Measurements from ENCODE around the gene ARHGAP15.

Gene ARHGAP15

DNA sequence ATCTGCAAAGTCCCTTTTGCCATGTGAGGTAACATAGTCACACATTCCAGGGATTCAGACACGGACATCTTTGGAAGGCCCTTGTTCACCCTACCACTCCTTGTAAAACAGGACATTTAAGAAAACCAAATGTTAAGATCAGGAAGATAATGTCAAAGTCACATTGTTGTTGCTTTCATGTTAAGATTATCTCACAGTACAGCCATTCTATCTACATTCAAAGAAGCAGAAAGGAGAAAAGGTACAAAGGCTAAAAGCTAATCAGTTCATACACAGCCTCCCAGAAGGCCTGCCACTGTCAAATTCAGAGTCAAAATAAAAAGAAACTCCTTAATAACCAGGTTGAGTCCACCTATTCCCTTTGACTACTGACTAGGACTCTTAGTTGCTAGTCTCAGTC, 573.7 kb downstream of the ARHGAP15 start:
- no peak for DNase-seq

GRCh38 chr2:143704451-143705106, 575.4 kb downstream of the ARHGAP15 start:
- no peak for DNase-seq

DNA sequence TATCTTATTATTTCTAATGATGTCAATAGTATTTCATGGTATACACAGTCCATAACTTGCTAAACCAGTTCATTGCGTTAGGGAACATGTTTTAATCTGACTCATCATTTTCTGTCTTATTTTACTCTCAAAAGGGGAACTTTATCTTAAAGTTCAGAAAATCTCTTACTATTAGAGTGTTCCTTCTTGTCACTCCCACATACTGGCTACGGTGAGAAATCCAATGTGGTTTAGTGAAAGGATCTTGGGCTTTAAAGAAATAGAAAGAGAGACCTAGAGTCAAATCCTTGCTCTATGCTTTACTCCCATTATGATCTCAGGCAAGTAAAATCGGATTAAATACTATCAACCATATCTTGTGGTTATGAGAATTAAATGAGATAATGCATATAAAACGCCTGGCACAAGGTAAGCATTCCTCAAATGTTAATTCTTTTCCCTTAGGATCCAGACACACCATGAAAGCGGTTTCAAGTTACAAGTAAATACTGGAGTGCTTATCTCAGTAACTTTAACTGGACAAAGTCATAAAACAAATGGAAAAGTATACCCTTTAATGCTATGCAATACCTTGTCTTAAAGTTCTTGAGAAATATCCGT, 576.0 kb downstream of the ARHGAP15 start:
- DNase-seq: no peak

GRCh38 chr2:143706354-143706753, 577.1 kb downstream of the ARHGAP15 start:
- DNase-seq: no peak

DNA sequence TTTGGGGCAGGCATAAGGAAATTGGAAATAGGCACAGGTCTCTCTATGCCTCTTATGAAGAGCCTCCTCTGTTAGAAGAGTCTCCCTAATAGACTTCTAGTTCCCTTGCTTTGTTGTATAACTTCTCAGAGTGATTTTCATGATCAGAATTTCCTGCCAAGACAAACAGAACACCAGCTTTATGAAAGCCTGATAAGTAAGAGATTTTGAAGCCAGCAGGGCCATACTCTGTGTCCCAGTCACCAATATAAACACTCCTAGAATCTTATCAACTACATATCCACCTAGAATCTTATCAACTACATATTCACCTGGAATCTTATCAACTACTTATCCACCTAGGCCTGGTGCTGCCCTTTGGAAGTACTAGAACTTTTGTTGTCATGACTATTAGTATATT, 579.5 kb downstream of the ARHGAP15 start:
- DNase-seq: no peak

GRCh38 chr2:143710196-143710595, 581.0 kb downstream of the ARHGAP15 start:
- no peak for DNase-seq

GRCh38 chr2:143710879-143711278, 581.7 kb downstream of the ARHGAP15 start:
- DNase-seq: no peak

DNA sequence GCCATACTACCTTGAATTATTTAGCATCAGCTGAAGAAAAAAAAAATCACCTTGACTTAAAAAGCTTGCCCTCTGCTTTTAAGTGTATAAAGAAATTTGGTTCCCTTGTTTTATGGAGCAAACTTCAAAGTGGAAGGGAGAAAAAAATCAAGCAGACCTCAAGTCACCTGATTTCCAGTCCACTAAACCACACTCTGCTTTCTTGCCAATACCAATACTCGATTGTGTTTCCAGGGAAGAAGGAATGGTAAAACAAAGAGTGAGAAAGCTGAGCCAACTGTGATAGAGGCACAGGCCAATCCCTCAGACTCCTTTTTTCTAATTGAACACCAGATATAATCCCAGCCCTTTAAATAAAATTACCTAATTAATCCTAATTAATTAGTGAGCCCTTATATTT, 587.3 kb downstream of the ARHGAP15 start:
- no peak for DNase-seq

DNA sequence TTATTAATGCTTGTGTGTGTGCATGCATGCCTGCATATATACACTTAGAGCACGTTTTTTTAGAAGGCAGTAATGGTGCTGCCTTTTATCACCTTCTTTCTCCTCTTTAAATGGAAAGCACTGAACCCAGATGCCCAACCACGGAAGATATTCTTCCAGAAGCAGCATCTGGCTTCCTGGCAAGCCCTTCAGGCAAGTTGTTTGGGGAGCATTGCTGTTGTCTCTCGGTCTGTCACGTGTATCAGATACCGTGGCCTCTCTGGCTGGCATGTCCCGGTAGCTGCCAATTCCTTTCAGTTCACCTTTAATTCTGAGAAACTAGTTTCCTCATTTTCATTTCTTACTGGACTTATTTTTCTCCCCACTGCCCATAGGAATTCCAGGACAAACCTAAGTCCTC, 587.8 kb downstream of the ARHGAP15 start:
- DNase-seq: no peak

- DNase-seq: no peak
Observed at GRCh38 chr2:143717536-143718168, 588.4 kb downstream of the ARHGAP15 start.

DNA sequence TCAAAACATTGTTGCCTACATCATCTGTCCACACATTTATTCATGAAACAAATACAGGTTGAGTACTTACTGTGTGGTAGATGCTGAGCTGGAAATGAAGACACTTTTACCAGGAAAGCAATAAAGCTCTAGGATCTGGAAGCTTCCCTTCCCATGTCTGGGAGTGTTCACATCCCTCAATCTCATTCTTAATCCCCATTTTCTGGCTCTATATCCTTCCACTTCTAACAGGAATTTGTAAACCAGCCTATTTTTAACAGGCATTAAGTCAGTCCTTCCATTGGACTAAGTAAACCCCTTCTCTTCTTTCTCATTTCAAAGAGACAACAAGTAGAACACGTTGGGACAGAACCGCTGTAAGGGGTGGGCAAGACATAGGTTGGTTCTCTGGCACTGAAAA, 589.5 kb downstream of the ARHGAP15 start:
- DNase-seq: no peak

DNA sequence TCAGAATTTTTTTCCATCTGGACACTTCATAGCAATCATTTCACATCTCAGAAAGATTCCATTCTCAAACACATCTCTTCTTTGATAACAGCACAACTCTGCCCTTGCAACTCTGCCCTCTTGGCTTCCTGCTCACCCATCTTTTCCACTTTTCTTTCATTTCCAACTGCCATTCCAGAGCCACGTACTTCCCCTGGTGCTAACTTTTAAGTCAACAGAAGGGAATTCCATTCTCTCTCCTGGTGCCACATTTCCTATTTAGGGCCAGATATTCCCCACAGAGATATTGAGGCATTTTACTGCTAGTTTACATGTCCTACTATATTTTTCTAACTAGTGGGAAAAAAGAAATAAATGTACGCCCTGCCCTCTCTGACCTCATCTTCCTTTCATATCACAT, 590.2 kb downstream of the ARHGAP15 start:
- DNase-seq: no peak

GRCh38 chr2:143720095-143720664, 591.0 kb downstream of the ARHGAP15 start:
- DNase-seq: no peak

GRCh38 chr2:143725400-143725799, 596.2 kb downstream of the ARHGAP15 start:
- no peak for DNase-seq

DNA sequence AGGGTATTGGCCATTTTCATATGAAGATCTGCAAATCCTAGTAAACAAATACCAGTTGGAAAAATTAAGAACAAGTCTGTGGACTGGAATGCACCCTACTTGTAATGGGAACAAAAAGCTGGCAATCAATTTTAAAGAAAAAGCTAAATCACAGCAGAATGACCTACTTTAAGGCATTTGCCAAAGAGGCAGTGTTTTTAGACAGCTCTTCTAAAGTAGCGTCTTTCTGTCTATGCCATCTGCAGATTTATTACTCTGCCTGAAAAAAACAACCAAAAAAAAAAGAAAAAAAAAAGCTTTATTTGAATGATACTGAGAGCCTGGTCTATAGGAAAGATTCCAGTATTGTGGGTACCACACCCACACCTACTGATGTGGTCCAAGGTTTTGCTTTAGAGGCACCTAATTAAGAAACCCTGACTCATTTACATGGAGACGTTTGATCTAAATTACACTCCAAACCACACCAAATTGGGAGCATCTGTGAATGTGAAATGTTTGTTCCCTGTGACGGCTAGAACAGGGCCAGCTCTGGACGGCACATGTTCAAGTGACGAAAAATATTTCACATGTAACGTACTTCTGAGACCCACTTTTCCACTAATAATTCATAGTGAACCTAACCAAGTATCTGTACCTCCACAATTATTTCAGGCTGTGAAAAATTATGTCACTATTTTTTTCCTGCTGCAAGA, 597.1 kb downstream of the ARHGAP15 start:
- no peak for DNase-seq

- DNase-seq: no peak
Observed at GRCh38 chr2:143728498-143728897, 599.3 kb downstream of the ARHGAP15 start.

GRCh38 chr2:143729296-143729814, 600.1 kb downstream of the ARHGAP15 start:
- DNase-seq: no peak

- DNase-seq: no peak
Observed at GRCh38 chr2:143730155-143730952, 601.1 kb downstream of the ARHGAP15 start.

- DNase-seq: no peak
Observed at GRCh38 chr2:143730953-143731260, 601.7 kb downstream of the ARHGAP15 start.

DNA sequence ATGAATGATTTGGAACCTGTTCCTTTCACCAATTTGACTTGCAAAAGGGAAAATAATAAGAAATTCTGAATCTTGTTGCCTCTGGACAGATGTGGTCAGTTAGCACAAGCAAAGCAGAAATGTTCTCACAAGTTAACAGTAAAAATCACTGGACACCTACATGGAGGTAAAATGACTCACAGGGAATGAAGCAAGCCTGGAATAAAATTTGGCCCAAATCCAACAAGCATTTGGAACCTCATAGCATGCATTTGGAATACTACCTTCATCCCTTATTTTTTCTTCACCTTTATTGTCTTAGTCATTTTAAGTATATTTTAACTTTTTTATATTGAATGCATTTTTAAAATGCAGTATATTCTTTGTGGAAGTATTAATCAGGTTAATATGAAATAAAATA, 602.9 kb downstream of the ARHGAP15 start:
- no peak for DNase-seq

- no peak for DNase-seq
Observed at GRCh38 chr2:143732871-143733270, 603.7 kb downstream of the ARHGAP15 start.

DNA sequence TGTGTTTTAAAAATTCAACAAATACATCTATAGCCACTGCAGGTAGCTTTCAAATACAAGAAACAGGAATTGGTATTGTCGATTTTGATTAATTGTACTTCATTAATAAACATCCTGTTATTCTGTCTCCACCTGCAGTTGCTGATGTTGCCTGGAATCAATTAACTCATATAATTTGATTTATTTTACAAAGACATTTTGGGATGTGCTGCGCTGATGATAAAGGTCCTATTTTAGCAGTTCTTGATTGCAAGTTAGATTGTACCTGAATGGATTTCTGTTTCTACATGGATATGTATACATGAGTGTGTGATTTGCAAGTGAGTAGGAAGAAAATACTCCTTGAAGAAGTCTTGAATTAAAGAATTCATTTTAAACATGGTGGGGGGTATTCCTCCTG, 605.3 kb downstream of the ARHGAP15 start:
- DNase-seq: no peak

- DNase-seq: no peak
Observed at GRCh38 chr2:143736904-143737303, 607.7 kb downstream of the ARHGAP15 start.

Measured in CD4-positive, alpha-beta T cell treated with Interleukin-15 for 1 hour (primary cell).